HG03342 (cell line): Measurements from ENCODE around the gene PYGB.

Experiments
- ATAC-seq: cut with Tn5 transposase; IDR thresholded peaks from one replicate; pipeline ENCODE4 v1.9.1; 2021; ENCODE audit warnings: mild to moderate bottlenecking, moderate library complexity; ENCODE audit not compliant: unreplicated experiment

The PYGB gene

DNA sequence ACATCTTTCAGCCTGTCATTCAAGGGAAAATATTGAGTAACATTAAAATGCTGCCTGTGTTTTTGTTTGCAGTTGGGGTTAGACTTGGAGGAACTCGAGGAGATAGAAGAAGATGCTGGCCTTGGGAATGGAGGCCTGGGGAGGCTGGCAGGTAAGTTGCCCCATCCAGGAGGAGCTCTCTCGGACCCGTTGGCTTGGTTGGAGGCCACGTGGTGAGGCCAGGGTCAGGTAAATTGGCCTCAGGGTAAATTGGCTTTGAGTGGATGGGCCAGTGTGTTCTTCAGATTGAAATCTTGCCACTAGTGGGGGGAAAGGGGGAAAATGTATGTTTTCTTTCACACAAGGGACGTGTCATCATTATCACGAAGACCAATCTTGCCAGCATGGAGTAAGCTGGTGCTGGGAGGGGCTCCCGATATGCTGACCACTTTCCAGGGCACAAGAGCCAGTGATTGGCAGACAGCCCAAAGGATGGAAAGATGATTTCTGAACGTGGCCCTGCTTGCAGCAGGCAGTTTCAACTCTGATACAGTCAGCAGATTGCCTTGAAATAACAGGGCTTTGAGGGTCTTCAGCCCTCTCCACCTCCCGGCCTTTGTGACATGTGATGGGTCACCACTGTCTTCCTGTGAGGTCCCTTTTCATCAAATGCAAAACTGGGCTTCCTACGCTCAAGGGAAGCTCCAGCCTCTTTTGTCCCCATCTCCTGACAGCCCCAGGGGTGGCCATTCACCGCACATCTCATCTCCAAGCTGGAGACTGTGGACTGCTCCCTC lies 21.4 kb downstream of the PYGB start:
- no peak for ATAC-seq

DNA sequence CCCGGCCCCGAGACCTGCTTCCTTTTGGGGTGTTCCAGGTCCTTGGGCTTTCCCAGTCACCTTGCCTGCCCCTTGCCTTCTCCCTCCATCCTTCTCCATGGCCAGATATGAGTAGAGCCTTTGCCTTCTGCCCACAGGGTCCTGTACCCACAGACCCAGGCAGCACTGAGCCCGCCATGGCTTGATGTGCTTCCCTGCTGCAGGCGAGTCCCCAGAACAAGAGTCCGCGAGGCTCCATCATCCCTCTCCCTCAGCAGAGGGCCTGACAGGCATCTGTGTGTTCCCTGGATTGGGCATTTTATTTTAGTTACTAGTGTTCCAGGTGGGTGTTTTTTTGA lies 21.9 kb downstream of the PYGB start:
- no peak for ATAC-seq

DNA sequence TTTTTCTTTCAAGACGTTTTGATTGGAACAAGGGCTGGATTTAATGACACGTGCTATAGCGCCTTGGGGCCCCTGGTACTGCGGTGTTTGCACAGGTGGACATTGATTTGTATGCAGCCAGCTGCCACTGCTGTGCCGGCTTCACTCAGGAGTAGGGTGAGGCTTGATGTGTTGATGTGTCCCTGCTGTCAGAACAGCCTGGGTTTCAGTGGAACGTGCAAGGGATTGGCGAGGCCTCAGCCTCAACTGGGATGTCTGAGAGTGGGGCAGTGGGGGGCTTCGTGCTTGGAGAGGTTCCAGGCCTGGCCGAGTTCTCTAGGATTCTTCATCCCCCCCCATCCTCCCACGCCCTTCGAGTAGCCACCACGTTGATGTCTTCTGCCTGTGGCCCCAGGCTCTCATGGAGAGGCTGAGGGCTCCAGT lies 23.0 kb downstream of the PYGB start:
- ATAC-seq, result no peak

GRCh38 chr20:25271486-25272222 lies 23.8 kb downstream of the PYGB start:
- ATAC-seq, result no peak

DNA sequence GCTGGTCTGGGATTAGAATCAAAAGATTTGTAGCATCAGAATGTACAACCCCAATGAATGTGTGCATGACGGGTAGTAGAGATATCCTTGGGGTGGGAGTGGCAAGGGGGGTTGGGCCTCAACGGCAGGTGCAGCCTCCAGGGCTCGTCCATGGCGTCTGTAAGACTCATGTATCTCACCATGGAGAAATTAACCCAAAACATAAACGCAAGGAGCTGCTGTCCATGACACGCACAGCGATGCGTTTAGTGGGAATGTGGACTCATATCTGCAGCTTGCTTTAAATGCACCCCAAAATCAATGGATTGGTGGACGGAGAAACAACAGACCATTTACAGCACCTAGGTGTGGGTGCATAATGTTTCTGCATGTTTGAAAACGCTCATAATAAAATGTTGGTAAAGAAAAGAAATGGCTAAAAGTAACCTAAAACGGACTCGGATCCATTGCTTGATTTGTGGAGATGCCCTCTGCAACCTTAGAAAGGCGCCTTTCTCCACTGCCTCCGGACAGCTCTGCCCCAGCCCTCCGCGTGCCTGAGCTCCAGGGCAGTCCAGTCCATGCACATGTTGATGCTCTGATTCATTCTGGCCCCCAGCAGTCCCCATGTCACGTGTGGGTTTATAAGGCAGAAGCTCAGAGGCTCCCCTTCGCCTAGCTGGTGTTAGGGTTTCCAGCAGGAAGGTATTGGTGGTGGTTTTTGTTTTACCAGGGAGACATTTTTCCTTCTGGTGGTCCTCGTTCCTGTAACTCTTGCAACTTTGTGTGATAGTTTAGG lies 24.5 kb downstream of the PYGB start:
- ATAC-seq, result no peak

GRCh38 chr20:25273046-25273445 lies 25.2 kb downstream of the PYGB start:
- no peak for ATAC-seq

DNA sequence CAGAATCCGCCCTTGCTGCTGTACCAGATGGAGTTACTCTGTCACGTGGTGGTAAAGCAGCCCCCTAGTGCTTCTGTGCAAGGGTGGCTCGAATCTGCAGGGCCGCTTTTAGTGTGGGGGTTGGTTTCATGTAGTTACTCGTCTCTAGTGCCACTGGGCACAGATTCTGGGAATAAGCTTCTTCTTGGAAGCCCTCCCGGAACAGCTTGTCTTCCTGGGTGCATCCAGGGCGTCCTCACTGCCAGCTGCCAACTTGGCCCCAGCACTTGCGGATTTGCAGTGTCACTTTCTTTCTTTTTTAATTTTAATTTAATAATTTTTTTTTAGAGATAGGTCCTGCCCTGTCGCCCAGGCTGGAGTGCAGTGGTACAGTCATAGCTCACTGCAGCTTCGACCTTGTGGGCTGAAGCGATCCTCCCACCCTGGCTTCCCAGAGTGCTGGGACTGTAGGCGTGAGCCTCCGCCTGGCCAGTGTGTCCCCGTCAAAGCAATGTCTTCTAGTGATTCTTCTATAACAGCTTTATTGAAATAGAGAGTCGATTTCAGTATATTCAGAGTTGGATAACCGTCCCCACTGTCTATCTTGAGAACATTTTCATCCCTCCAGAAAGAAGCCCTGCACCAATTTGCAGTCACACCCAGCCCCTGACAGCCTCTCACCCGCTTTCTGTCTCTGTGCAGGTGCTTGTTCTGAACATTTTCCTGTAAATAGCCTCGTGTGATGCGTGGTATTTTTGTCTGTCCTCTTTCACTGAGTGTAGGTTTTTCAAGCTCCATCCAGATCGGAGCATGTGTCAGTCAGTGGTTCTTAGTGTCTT lies 25.9 kb downstream of the PYGB start:
- ATAC-seq, result no peak

DNA sequence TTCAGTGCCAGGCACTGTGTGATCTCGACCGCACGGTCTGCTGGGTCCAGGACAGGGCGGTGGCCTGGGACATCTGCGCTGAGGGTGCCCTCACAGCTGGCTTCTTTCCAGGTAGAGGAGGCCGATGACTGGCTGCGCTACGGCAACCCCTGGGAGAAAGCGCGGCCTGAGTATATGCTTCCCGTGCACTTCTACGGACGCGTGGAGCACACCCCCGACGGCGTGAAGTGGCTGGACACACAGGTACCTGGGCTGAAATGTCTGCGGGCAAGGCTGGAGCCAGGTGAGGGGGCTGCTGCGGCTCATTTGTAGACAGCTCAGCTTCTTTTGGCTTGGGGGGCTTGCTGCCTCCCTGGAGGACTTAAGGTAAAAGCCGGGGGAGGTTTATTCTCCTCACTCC lies 26.6 kb downstream of the PYGB start:
- no peak for ATAC-seq

DNA sequence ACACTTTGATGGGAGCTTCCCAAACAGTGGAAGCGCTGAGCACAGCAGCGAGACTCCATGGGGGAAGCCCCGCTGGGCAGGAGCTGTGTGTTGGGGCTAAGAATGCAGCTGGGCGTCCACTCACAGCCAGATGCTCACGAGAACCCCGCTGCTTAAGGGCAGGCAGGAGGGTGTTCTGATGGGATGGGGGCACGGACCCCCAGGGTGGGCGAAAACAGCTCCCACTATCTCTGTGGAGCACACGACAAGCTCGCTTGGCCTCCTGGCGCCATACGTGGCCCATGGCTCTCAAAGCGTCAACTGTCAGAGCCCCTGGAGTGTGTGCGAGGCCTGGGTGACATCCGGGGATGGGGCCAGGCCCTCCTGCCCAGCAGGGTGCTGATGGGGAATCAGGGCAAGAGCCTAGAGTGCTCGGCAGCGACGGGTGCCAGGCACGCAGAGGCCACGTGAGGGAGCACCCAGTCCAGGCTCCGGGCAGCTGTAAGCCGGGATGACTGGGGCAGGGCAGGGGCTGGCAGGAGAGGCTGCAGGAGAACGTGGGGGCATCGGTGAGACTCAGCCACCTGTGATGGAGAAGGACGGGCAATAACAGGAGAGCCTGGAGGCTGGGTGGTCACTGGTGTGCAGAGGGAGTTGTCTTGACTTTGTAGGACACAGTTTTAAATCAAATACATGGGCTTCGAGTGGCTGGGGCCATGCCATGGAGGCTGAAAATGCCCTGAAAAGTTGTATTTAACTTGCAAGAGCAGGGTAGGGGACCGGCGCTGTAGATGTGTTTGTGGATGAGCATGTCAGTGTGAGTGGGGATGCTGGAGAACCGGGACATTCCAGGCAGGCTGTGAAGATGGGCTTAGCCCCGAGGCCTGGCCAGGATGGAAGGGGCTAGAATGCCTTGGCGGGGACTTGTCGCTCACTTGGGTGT lies 27.3 kb downstream of the PYGB start:
- no peak for ATAC-seq

GRCh38 chr20:25275813-25276532 lies 28.1 kb downstream of the PYGB start:
- no peak for ATAC-seq

GRCh38 chr20:25276533-25277050 lies 28.7 kb downstream of the PYGB start:
- no peak for ATAC-seq

- no peak for ATAC-seq
These were observed 29.3 kb downstream of the PYGB start for GRCh38 chr20:25277051-25277801.

DNA sequence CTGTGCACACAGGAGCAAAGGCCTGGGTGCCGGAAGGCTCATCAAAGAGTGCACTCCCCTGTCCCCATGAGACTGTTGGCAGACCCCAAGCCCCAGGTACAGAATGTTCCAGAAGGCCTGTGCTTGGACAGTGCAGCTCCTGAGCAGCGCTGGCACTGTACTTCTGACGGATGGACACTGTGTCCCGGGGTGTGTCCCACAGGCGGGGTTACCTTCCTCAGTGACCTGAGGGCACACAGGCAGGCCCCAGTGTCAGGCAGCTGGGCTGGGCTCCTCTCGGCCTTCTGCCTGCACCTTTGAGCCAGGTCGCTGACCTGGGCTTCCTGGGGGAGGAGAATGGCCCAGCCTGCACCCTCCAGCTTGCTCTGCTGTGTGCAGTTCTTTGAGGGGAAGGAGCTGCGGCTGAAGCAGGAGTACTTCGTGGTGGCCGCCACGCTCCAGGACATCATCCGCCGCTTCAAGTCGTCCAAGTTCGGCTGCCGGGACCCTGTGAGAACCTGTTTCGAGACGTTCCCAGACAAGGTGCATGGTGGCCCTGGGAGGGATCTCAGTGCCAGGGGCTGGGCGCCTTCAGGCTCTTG lies 30.1 kb downstream of the PYGB start:
- no peak for ATAC-seq

GRCh38 chr20:25278636-25279361 lies 30.9 kb downstream of the PYGB start:
- no peak for ATAC-seq

DNA sequence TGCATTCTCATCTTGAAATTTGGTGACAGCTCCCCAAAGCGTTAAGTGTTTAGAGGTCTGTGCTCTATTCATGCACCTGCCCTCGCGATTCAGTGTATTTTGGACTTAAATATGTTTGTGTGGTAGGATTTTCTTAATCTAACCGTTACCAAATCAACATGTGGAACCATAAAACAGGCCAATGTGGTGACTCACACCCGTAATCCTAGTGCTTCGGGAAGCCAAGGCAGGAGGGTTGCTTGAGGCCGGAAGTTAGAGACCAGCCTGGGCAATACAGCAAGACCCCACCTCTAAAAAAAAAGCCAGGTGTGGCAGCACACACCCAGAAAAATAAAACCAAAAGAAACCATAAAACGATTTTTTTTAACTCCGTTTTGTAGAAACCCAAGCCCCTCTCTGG lies 31.5 kb downstream of the PYGB start:
- ATAC-seq, result no peak

DNA sequence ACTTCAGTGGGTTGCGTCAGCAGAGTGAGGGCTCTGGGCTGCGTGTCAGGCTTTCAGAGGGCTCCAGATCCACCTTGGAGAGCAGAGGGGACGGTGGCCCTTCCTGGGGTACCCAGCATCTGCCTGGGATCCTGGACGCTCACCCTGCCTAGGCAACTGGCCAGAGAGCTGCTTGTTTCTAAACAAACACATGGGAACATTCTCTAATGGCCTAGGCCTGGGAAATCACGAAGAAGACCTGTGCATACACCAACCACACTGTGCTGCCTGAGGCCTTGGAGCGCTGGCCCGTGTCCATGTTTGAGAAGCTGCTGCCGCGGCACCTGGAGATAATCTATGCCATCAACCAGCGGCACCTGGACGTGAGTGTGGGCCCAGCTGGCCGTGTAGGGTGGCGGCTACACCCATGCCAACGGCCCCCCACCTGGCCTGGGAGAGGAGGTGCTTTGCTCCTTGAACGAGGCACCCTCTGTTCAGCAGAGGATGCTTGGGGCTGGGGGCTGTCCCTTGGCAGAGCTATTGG lies 32.2 kb downstream of the PYGB start:
- no peak for ATAC-seq
